ENCODE data around the gene EIF3D.

The EIF3D gene

DNA sequence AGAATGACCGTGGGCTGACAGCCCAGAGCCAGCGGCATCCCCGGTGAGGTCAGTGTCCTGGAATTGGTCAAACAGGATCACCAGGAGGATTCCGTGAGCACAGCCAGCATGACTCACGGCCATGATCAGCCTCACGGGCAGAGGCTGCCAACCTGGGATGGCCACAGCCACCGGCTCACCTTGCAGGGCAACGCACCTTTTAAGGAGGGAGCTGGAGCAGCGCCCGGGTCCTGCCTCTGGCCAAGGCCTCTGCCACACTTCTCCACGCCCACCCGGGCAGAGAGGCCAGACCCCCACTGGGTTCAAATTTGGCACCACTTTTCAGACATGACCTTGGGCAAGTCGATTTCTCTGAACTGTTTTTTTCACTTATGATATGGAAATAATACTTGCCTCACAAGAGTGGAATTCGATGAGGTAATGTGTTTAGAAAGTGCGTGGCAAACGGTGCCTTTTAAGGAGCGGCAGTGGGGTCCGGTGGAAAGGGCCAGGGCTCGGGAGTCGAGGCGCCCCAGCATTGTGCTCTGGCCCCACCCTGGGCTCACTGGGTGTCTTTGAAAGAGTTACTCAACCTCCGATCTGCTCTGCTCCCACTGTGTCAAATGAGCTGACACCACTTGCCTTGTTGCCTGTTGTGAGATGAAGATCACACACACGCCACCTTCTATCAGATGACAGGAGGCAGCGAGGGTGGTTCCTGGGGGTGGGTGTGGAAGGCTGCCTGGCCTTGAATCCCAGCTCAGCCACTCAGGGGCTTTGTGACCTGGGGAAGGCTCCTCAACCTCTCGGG is 63.5 kb downstream of the EIF3D start:
- Histone ChIP-seq H3K27me3 (ENCODE audit: insufficient read depth, low read length, poor library complexity) (no peaks in the 10 kb centered on the region), H3K9ac (ENCODE audit: low read depth, low read length) (no peak overlapping the region), H3K79me2 (ENCODE audit: insufficient read depth, low read length) (no peaks in the 10 kb centered on the region), H2AFZ (ENCODE audit: low read depth, low read length) (no peak overlapping the region), H3K4me1 (ENCODE audit: insufficient read depth, low read length) (peaks cover 17% of the 10 kb centered on the region), H3K27ac (ENCODE audit: low read length) (no peak overlapping the region), H3K9me3 (ENCODE audit: insufficient read depth, low read length, severe bottlenecking) (no peaks in the 10 kb centered on the region), H3K4me2 (ENCODE audit: insufficient read depth, low read length) (no peak overlapping the region), H3K4me3 (ENCODE audit: low read depth in 1 of 2, low read length in 2 of 2) (no peak overlapping the region), H4K20me1 (ENCODE audit: insufficient read depth, low read length) (no peaks in the 10 kb centered on the region), H3K36me3 (ENCODE audit: insufficient read depth, low read length) (peaks cover 37% of the 10 kb centered on the region)
- no peak for DNase-seq
- TF ChIP-seq EZH2 (IDR thresholded peaks at IDR 0.05; ENCODE audit: borderline replicate concordance, low read depth, low read length, severe bottlenecking) = no peak
- no peak for ATAC-seq (ENCODE audit: insufficient read depth, low read depth)

DNA sequence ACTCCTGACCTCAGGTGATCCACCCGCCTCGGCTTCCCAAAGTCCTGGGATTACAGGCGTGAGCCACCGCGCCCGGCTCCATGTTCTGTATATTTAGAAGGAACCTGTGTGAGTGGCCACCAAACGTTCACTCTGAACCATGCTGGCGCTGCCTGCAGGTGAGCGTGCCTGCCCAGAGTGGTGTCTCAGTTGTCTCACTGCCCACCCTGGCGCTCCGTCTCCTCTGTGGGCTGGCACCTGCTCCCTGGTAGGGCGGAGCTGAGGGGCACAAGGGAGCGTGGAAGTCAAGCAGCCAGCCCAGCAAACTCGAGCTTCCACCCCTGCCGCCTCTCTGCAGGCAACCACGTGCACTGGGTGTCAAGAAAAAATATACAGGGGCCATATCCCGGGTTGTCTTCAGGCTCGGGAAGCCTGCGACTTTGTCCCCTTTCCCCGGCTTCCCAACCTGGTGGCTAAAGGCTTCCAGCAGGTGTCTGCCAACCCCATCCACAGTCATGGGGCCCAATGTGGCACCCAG is 64.2 kb downstream of the EIF3D start:
- no peak overlapping the region for H3K4me2 ChIP-seq (ENCODE audit: insufficient read depth, low read length)
- no peak for ATAC-seq (ENCODE audit: insufficient read depth, low read depth)
- H3K27me3 ChIP-seq (ENCODE audit: insufficient read depth, low read length, poor library complexity) = no peaks in the 10 kb centered on the region
- TF ChIP-seq, protein P1, sequence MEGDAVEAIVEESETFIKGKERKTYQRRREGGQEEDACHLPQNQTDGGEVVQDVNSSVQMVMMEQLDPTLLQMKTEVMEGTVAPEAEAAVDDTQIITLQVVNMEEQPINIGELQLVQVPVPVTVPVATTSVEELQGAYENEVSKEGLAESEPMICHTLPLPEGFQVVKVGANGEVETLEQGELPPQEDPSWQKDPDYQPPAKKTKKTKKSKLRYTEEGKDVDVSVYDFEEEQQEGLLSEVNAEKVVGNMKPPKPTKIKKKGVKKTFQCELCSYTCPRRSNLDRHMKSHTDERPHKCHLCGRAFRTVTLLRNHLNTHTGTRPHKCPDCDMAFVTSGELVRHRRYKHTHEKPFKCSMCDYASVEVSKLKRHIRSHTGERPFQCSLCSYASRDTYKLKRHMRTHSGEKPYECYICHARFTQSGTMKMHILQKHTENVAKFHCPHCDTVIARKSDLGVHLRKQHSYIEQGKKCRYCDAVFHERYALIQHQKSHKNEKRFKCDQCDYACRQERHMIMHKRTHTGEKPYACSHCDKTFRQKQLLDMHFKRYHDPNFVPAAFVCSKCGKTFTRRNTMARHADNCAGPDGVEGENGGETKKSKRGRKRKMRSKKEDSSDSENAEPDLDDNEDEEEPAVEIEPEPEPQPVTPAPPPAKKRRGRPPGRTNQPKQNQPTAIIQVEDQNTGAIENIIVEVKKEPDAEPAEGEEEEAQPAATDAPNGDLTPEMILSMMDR (IDR thresholded peaks at IDR 0.05; ENCODE audit: borderline replicate concordance, extremely low read depth, low read length, poor library complexity, severe bottlenecking) = no peak
- no peak for TF ChIP-seq EZH2 (IDR thresholded peaks at IDR 0.05; ENCODE audit: borderline replicate concordance, low read depth, low read length, severe bottlenecking)
- no peak overlapping the region for H2AFZ ChIP-seq (ENCODE audit: low read depth, low read length)
- H3K4me3 ChIP-seq (ENCODE audit: low read depth in 1 of 2, low read length in 2 of 2) = no peak overlapping the region
- no peak overlapping the region for H3K27ac ChIP-seq (ENCODE audit: low read length)
- no peaks in the 10 kb centered on the region for H3K79me2 ChIP-seq (ENCODE audit: insufficient read depth, low read length)
- no peak for DNase-seq
- H3K9ac ChIP-seq (ENCODE audit: low read depth, low read length) = no peak overlapping the region
- H4K20me1 ChIP-seq (ENCODE audit: insufficient read depth, low read length) = no peaks in the 10 kb centered on the region
- no peaks in the 10 kb centered on the region for H3K9me3 ChIP-seq (ENCODE audit: insufficient read depth, low read length, severe bottlenecking)
- H3K4me1 ChIP-seq (ENCODE audit: insufficient read depth, low read length) = peaks cover 13% of the 10 kb centered on the region
- peaks cover 37% of the 10 kb centered on the region for H3K36me3 ChIP-seq (ENCODE audit: insufficient read depth, low read length)

DNA sequence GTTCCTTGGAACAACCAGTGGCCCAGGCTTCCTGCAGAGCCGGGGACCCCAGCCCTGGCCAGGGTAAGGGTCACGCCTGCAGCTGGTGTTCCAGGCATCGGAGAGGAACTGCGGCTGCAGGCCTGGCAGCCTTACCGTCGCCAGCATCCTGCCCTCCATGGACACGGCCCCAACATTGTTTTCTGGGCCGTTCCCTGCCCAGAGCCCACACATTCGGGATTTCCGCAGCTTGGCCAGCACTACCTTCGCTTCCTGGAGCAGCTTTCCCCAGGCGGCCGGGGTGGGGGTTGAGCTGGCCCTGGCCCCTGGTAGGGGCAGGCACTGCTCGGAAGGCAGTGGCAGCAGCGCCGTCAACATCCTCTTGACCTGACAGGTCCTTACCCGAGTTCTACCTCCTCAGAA is 65.2 kb downstream of the EIF3D start:
- H3K9ac ChIP-seq (ENCODE audit: low read depth, low read length) = no peak overlapping the region
- no peak overlapping the region for H3K4me3 ChIP-seq (ENCODE audit: low read depth in 1 of 2, low read length in 2 of 2)
- H3K79me2 ChIP-seq (ENCODE audit: insufficient read depth, low read length) = no peaks in the 10 kb centered on the region
- no peaks in the 10 kb centered on the region for H3K27me3 ChIP-seq (ENCODE audit: insufficient read depth, low read length, poor library complexity)
- H3K9me3 ChIP-seq (ENCODE audit: insufficient read depth, low read length, severe bottlenecking) = no peaks in the 10 kb centered on the region
- H4K20me1 ChIP-seq (ENCODE audit: insufficient read depth, low read length) = no peaks in the 10 kb centered on the region
- no peak overlapping the region for H3K27ac ChIP-seq (ENCODE audit: low read length)
- peaks cover 31% of the 10 kb centered on the region for H3K36me3 ChIP-seq (ENCODE audit: insufficient read depth, low read length)
- ATAC-seq (ENCODE audit: insufficient read depth, low read depth) (no peak), DNase-seq (no peak)
- TF ChIP-seq, protein P1 (IDR thresholded peaks at IDR 0.05; ENCODE audit: borderline replicate concordance, extremely low read depth, low read length, poor library complexity, severe bottlenecking) = no peak
- TF ChIP-seq EZH2 (IDR thresholded peaks at IDR 0.05; ENCODE audit: borderline replicate concordance, low read depth, low read length, severe bottlenecking) = no peak
- H3K4me2 ChIP-seq (ENCODE audit: insufficient read depth, low read length) = no peak overlapping the region
- H2AFZ ChIP-seq (ENCODE audit: low read depth, low read length) = no peak overlapping the region
- peaks cover 13% of the 10 kb centered on the region for H3K4me1 ChIP-seq (ENCODE audit: insufficient read depth, low read length)
